ENCODE measurements around the gene DNAJC24.

Gene DNAJC24

GRCh38 chr11:31479066-31479465, 109.4 kb downstream of the DNAJC24 start:
- DNase-seq (ENCODE audit: low spot score) = no peak
- TF ChIP-seq CTCF (IDR thresholded peaks at IDR 0.05; ENCODE audit: borderline replicate concordance, control extremely low read depth, extremely low read depth, insufficient read depth, missing control alignments) = no peak
- in situ Hi-C loops (cut with MboI; ENCODE audit: low sequenced_read_pairs, unreplicated experiment) = loop anchor here (25.0 kb wide), 1 partner anchor 483 kb away; no protein-coding TSS in a partner anchor

GRCh38 chr11:31480930-31481329, 111.3 kb downstream of the DNAJC24 start:
- DNase-seq (ENCODE audit: low spot score) = no peak
- in situ Hi-C loops (cut with MboI; ENCODE audit: low sequenced_read_pairs, unreplicated experiment) = loop anchor here (25.0 kb wide), 1 partner anchor 481 kb away; no protein-coding TSS in a partner anchor
- TF ChIP-seq CTCF (IDR thresholded peaks at IDR 0.05; ENCODE audit: borderline replicate concordance, control extremely low read depth, extremely low read depth, insufficient read depth, missing control alignments) = no peak

Measured in GM13976 (cell line).